ENCODE data around the gene CLSTN3. TPM values are rescaled to one million over a fixed set of nuclear protein-coding genes. Genes with fewer than 3 reads are reported as not detected.

The CLSTN3 gene
- total RNA-seq, 2 donors from 2014 or later: 6.1 to 8.3 TPM

- TF ChIP-seq CTCF (IDR thresholded peaks at IDR 0.05): no peak
- Histone ChIP-seq H3K4me1 (no peaks in the 10 kb centered on the region), H3K27ac (no peak overlapping the region), H3K9me3 (no peaks in the 10 kb centered on the region), H3K4me3 (no peak overlapping the region), H3K36me3 (peaks cover 81% of the 10 kb centered on the region), H3K27me3 (no peaks in the 10 kb centered on the region)
- no peak for DNase-seq (ENCODE audit: low spot score)
Observed at GRCh38 chr12:7205091-7205490, 74.9 kb downstream of the CLSTN3 start.

- Histone ChIP-seq H3K4me3 (no peak overlapping the region), H3K36me3 (peaks cover 86% of the 10 kb centered on the region), H3K27me3 (no peaks in the 10 kb centered on the region), H3K27ac (no peak overlapping the region), H3K9me3 (no peaks in the 10 kb centered on the region), H3K4me1 (no peaks in the 10 kb centered on the region)
- TF ChIP-seq CTCF (IDR thresholded peaks at IDR 0.05): no peak
- no peak for DNase-seq (ENCODE audit: low spot score)
Observed at GRCh38 chr12:7206691-7207090, 76.5 kb downstream of the CLSTN3 start.

GRCh38 chr12:7207866-7208625 is 77.9 kb downstream of the CLSTN3 start:
- TF ChIP-seq CTCF (IDR thresholded peaks at IDR 0.05): no peak
- no peaks in the 10 kb centered on the region for H3K4me1 ChIP-seq
- H3K27me3 ChIP-seq: no peaks in the 10 kb centered on the region
- DNase-seq (ENCODE audit: low spot score): no peak
- H3K36me3 ChIP-seq: peaks cover 73% of the 10 kb centered on the region
- no peak overlapping the region for H3K27ac ChIP-seq
- H3K4me3 ChIP-seq: no peak overlapping the region
- H3K9me3 ChIP-seq: peaks cover 0 to 6% of the 10 kb centered on the region in 2 donors

Other genes starting within 250 kb of the CLSTN3 start
- gene LRRC23, start 225.5 kb upstream of the CLSTN3 start, total RNA-seq: 10 to 100 TPM in 1 of 2 donors, 1 to 10 TPM in 1; 8.4 to 15.6 TPM
- gene ENO2, start 215.8 kb upstream of the CLSTN3 start, total RNA-seq: 10 to 100 TPM in 1 of 2 donors, 1 to 10 TPM in 1; 9.7 to 36.9 TPM
- gene ATN1, start 202.4 kb upstream of the CLSTN3 start, total RNA-seq: 10 to 100 TPM; 37.1 to 68.9 TPM
- gene RNU7-1, start 186.6 kb upstream of the CLSTN3 start, total RNA-seq: not detected
- 100 to 1,000 TPM; 398 to 533 TPM for gene C12orf57, start 186.3 kb upstream of the CLSTN3 start, total RNA-seq
- gene PTPN6, start 179.0 kb upstream of the CLSTN3 start, total RNA-seq: 1 to 10 TPM; 3.7 to 7.5 TPM
- 100 to 1,000 TPM; 160 to 183 TPM for gene PHB2, start 159.7 kb upstream of the CLSTN3 start, total RNA-seq
- gene EMG1, start 159.5 kb upstream of the CLSTN3 start, total RNA-seq: 10 to 100 TPM; 16.5 to 28.4 TPM
- 10 to 100 TPM; 20.0 to 33.3 TPM for gene LPCAT3, start 111.9 kb upstream of the CLSTN3 start, total RNA-seq
- 100 to 1,000 TPM; 114 to 232 TPM for gene C1S, start 69.7 kb upstream of the CLSTN3 start, total RNA-seq
- 100 to 1,000 TPM; 191 to 467 TPM for gene C1R, start 37.9 kb upstream of the CLSTN3 start, total RNA-seq
- 10 to 100 TPM; 18.7 to 34.7 TPM for gene C1RL, start 21.2 kb upstream of the CLSTN3 start, total RNA-seq
- gene RBP5, start 1.5 kb upstream of the CLSTN3 start, total RNA-seq: not detected
- 10 to 100 TPM; 11.6 to 25.0 TPM for gene PEX5, start 59.3 kb downstream of the CLSTN3 start, total RNA-seq
- gene ACSM4, start 173.7 kb downstream of the CLSTN3 start, total RNA-seq: not detected